H1 (cell line): ENCODE results near the gene SMTN. TPM values are rescaled to one million over a fixed set of nuclear protein-coding genes. Genes with fewer than 3 reads are reported as not detected.

ENCODE experiments used
- CTCF ChIA-PET: fragments of 300-600 bp; sonication (Branson Sonifier 250); formaldehyde crosslinking; loops from one replicate; lab custom pipeline; 2021; ENCODE audit not compliant: partially characterized antibody; lab: Charles Lee
- POLR2A ChIA-PET: fragments of 300-600 bp; sonication (Branson Sonifier 250); formaldehyde crosslinking; loops from one replicate; lab custom pipeline; 2021; ENCODE audit warnings: inconsistent platforms; ENCODE audit not compliant: partially characterized antibody; lab: Charles Lee
- DNase-seq, 2 experiments: peaks; one replicate each; pipeline versions ENCODE4 v3.0.0 to v3.0.0-alpha.2; 2010 to 2022; ENCODE audit warnings: low spot score in 2 of 2, low read depth in 1 of 2, mixed read lengths in 1 of 2
- FAIRE-seq: peaks from 2 replicates; lab custom pipeline; 2011; peaks lifted over from hg19 to GRCh38; lab: Jason Lieb, UNC
- H2AFZ ChIP-seq: 2 replicates; pipeline ENCODE4 v1.8.1; 2012; ENCODE audit warnings: low read length, inconsistent platforms
- H2AK5ac ChIP-seq: 2 replicates; pipeline ENCODE4 v1.6.1; 2013; ENCODE audit warnings: low read depth, low read length
- H2BK120ac ChIP-seq: replicated peaks from 2 replicates; pipeline ENCODE3; 2013; ENCODE audit warnings: low read depth, low read length, inconsistent platforms
- H2BK12ac ChIP-seq: 2 replicates; pipeline ENCODE4 v1.6.1; 2013; ENCODE audit warnings: low read depth, low read length
- H2BK15ac ChIP-seq: 2 replicates; pipeline ENCODE4 v1.6.1; 2013; ENCODE audit warnings: low read length
- H2BK20ac ChIP-seq: 2 replicates; pipeline ENCODE4 v1.6.1; 2013; ENCODE audit warnings: low read length
- H2BK5ac ChIP-seq: 2 replicates; pipeline ENCODE4 v1.6.1; 2013; ENCODE audit warnings: low read depth, low read length
- H3K14ac ChIP-seq: 2 replicates; pipeline ENCODE4 v1.6.1; 2013; ENCODE audit warnings: inconsistent platforms; ENCODE audit not compliant: insufficient read length
- H3K18ac ChIP-seq: 2 replicates; pipeline ENCODE4 v1.6.1; 2013; ENCODE audit warnings: low read length; ENCODE audit errors: extremely low read depth
- H3K23ac ChIP-seq: 2 replicates; pipeline ENCODE4 v1.6.1; 2013; ENCODE audit warnings: inconsistent platforms; ENCODE audit not compliant: insufficient read length
- H3K23me2 ChIP-seq: 2 replicates; pipeline ENCODE4 v1.6.1; 2013; ENCODE audit warnings: low read depth, low read length
- H3K27ac ChIP-seq: 2 replicates; pipeline ENCODE4 v1.6.1; 2011; ENCODE audit warnings: low read depth, low read length, inconsistent platforms
- H3K27me3 ChIP-seq, 4 experiments: replicated peaks in 1 of 4; 1 replicate in 1 of 4; 2 replicates in 3 of 4; pipeline versions ENCODE4 v1.6.1 to v1.8.1; 2011 to 2013; ENCODE audit warnings: low read length in 3 of 4, mild to moderate bottlenecking in 3 of 4, inconsistent platforms in 2 of 4, mixed read lengths in 2 of 4, moderate library complexity in 1 of 4; ENCODE audit not compliant: control insufficient read depth in 3 of 4, insufficient read depth in 3 of 4; ENCODE audit errors: extremely low read depth in 1 of 4
- H3K36me3 ChIP-seq, 4 experiments: 2 replicates each; pipeline versions ENCODE4 v1.6.1 to v1.8.1; 2011 to 2013; ENCODE audit warnings: mild to moderate bottlenecking in 4 of 4, low read length in 3 of 4, moderate library complexity in 2 of 4, control low read depth in 1 of 4, inconsistent platforms in 1 of 4; ENCODE audit not compliant: insufficient read depth in 4 of 4, control insufficient read depth in 2 of 4
- H3K4ac ChIP-seq: replicated peaks from 2 replicates; pipeline ENCODE3; 2013; ENCODE audit warnings: low read length, low read depth, mixed read lengths, inconsistent platforms; ENCODE audit not compliant: insufficient read length
- H3K4me1 ChIP-seq, 4 experiments: replicated peaks in 1 of 4; 1 replicate in 1 of 4; 2 replicates in 3 of 4; pipeline versions ENCODE4 v1.6.1 to v1.8.1; 2011 to 2013; ENCODE audit warnings: low read length in 3 of 4, inconsistent platforms in 2 of 4, mixed read lengths in 1 of 4; ENCODE audit not compliant: insufficient read depth in 4 of 4, control insufficient read depth in 3 of 4
- H3K4me2 ChIP-seq, 2 experiments: 2 replicates each; pipeline versions ENCODE4 v1.6.1 to v1.8.1; 2011 to 2013; ENCODE audit warnings: low read depth in 2 of 2, low read length in 2 of 2, control low read depth in 1 of 2, inconsistent platforms in 1 of 2, mild to moderate bottlenecking in 1 of 2; ENCODE audit not compliant: insufficient read depth in 1 of 2
- H3K4me3 ChIP-seq, 4 experiments: fragments of 200-600, 300-600 bp in 1 of 4; sonication (generic), shearing (Covaris generic), sonication (Bioruptor Twin) in 1 of 4; 2 replicates each; pipeline versions ENCODE4 v1.5.1 to v1.8.1; 2011 to 2016; ENCODE audit warnings: low read length in 4 of 4, low read depth in 3 of 4, control low read depth in 2 of 4, inconsistent platforms in 2 of 4, mild to moderate bottlenecking in 2 of 4, mixed read lengths in 1 of 4, moderate library complexity in 1 of 4; ENCODE audit not compliant: insufficient read depth in 2 of 4; ENCODE audit errors: extremely low read depth in 1 of 4
- H3K56ac ChIP-seq: replicated peaks from 2 replicates; pipeline ENCODE3; 2013; ENCODE audit warnings: low read depth, mild to moderate bottlenecking, mixed read lengths, low read length, inconsistent platforms; ENCODE audit not compliant: insufficient read length
- H3K79me1 ChIP-seq: 2 replicates; pipeline ENCODE4 v1.6.1; 2013; ENCODE audit warnings: low read depth, low read length, control low read depth
- H3K79me2 ChIP-seq, 2 experiments: 2 replicates each; pipeline versions ENCODE4 v1.6.1 to v1.8.1; 2012 to 2013; ENCODE audit warnings: low read length in 2 of 2, mild to moderate bottlenecking in 2 of 2, inconsistent platforms in 1 of 2; ENCODE audit not compliant: insufficient read depth in 2 of 2, control insufficient read depth in 1 of 2
- H3K9ac ChIP-seq, 4 experiments: replicated peaks in 1 of 4; 1 replicate in 1 of 4; 2 replicates in 3 of 4; pipeline versions ENCODE4 v1.6.1 to v1.8.1; 2011 to 2013; ENCODE audit warnings: low read depth in 3 of 4, low read length in 3 of 4, control low read depth in 2 of 4, mild to moderate bottlenecking in 2 of 4, moderate library complexity in 2 of 4, inconsistent platforms in 1 of 4; ENCODE audit errors: extremely low read depth in 1 of 4
- H3K9me3 ChIP-seq, 2 experiments: 2 replicates each; pipeline versions ENCODE4 v1.6.1 to v1.8.1; 2012 to 2013; ENCODE audit warnings: mild to moderate bottlenecking in 2 of 2, moderate library complexity in 2 of 2, control low read depth in 1 of 2, inconsistent platforms in 1 of 2, low read depth in 1 of 2, low read length in 1 of 2, mixed read lengths in 1 of 2; ENCODE audit not compliant: insufficient read depth in 2 of 2
- H4K20me1 ChIP-seq, 2 experiments: replicated peaks in 1 of 2; 2 replicates each; pipeline versions ENCODE3 to v1.8.1; 2011 to 2013; ENCODE audit warnings: inconsistent platforms in 2 of 2, low read length in 2 of 2, mild to moderate bottlenecking in 1 of 2; ENCODE audit not compliant: insufficient read depth in 2 of 2, control insufficient read depth in 1 of 2
- H4K5ac ChIP-seq: 2 replicates; pipeline ENCODE4 v1.6.1; 2013; ENCODE audit warnings: low read length, low read depth, mixed read lengths, inconsistent platforms; ENCODE audit not compliant: insufficient read length
- H4K8ac ChIP-seq: 2 replicates; pipeline ENCODE4 v1.8.0; 2013; ENCODE audit warnings: mild to moderate bottlenecking, moderate library complexity, low read length, inconsistent platforms; ENCODE audit not compliant: insufficient read depth; ENCODE audit errors: extremely low read depth
- H4K91ac ChIP-seq: replicated peaks from 2 replicates; pipeline ENCODE3; 2013; ENCODE audit warnings: low read length, mixed read lengths, inconsistent platforms; ENCODE audit not compliant: insufficient read length
- EP300 ChIP-seq, 2 experiments: IDR thresholded peaks; 1 replicate in 1 of 2; 2 replicates in 1 of 2; pipeline ENCODE4 v1.6.1; 2011 to 2012; ENCODE audit warnings: low read depth in 2 of 2, low read length in 2 of 2, mild to moderate bottlenecking in 2 of 2, borderline replicate concordance in 1 of 2, inconsistent platforms in 1 of 2, moderate library complexity in 1 of 2
- WGBS, 2 experiments: shearing (Covaris generic) in 1 of 2; methylation state at CpG; one replicate each; pipeline versions ENCODE4 v1.1.6 to v1.1.7; 2013 to 2015; ENCODE audit warnings: low lambda C conversion rate in 2 of 2, mixed read lengths in 2 of 2, inconsistent platforms in 1 of 2, low coverage in 1 of 2, missing lambda C conversion rate in 1 of 2; ENCODE audit not compliant: insufficient replicate concordance in 2 of 2, insufficient coverage in 1 of 2, insufficient read length in 1 of 2; ENCODE audit errors: extremely low coverage in 1 of 2, missing lambda C conversion rate in 1 of 2; 5-methylcytosine and 5-hydroxymethylcytosine counted together
- polyA plus RNA-seq, 7 experiments: library from polyadenylated mRNA; depleted of rRNA in 3 of 7; stranded (reverse) in 5 of 7; unstranded in 2 of 7; fragments of >200 nt in 5 of 7; fragments of 200-250 nt in 2 of 7; gene quantifications; 1 replicate in 5 of 7; 2 replicates in 1 of 7; 4 replicates in 1 of 7; pipeline versions ENCODE4 v1.2.1 to v1.2.3, GENCODE V29; 2011 to 2013; ENCODE audit warnings: missing spikeins in 2 of 7, mixed read lengths in 2 of 7
- total RNA-seq: library from RNA; stranded (reverse); fragmentation: NEBNext Ultra II Directional; extraction: Animal tissue kit (Norgen Biotek cat#: 25700); gene quantifications from 2 replicates; pipeline ENCODE4 v1.2.1, GENCODE V29; 2021

SMTN gene
- total and polyA plus RNA-seq, 2 of the 8 experiments (the other 6 are each of a cell fraction or from before 2014, with no cell fraction given), result 12.3 to 20.8 TPM

DNA sequence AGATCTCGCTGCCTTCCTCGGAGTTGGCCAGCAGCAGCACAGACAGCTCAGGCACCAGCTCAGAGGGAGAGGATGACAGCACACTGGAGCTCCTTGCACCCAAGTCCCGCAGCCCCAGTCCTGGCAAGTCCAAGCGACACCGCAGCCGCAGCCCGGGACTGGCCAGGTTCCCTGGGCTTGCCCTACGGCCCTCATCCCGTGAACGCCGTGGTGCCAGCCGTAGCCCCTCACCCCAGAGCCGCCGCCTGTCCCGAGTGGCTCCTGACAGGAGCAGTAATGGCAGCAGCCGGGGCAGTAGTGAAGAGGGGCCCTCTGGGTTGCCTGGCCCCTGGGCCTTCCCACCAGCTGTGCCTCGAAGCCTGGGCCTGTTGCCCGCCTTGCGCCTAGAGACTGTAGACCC is 52.8 kb downstream of the SMTN start:
- H3K56ac ChIP-seq, result no peak overlapping the region
- H3K9me3 ChIP-seq, result no peaks in the 10 kb centered on the region
- ChIA-PET POLR2A (no interaction called here), CTCF (interaction anchor here (0.7 to 2.5 kb wide), 3 partner anchors 26 to 40 kb away, joined by 3 to 15 read pairs (median 3); partner anchors contain the start of gene SELENOM)
- H3K36me3 ChIP-seq, result peaks cover 10 to 29% (median 18%) of the 10 kb centered on the region in 4 experiments; a peak in 7 of 8 replicates
- no peak overlapping the region for H3K14ac ChIP-seq
- H2AK5ac ChIP-seq, result no peak overlapping the region
- H3K18ac ChIP-seq, result no peak overlapping the region
- FAIRE-seq, result no peak
- H3K4me2 ChIP-seq, result no peak overlapping the region
- H4K91ac ChIP-seq, result no peak overlapping the region
- peaks cover 4 to 21% of the 10 kb centered on the region in 2 experiments for H4K20me1 ChIP-seq
- H3K27me3 ChIP-seq, result no peaks in the 10 kb centered on the region
- no peak overlapping the region for H3K9ac ChIP-seq
- H2BK120ac ChIP-seq, result no peak overlapping the region
- H3K4me3 ChIP-seq, result no peak overlapping the region
- H2BK5ac ChIP-seq, result no peak overlapping the region
- peaks cover 0 to 10% of the 10 kb centered on the region in 2 experiments; a peak in 3 of 4 replicates for H3K79me2 ChIP-seq
- whole genome bisulfite sequencing, 2 experiments, result 95% methylated on average over 15 of the region's 19 CpGs; no CpG with 5 or more reads in 1 of the 2 experiments
- H4K8ac ChIP-seq, result no peak overlapping the region
- no peak overlapping the region for H2BK15ac ChIP-seq
- no peak overlapping the region for H2BK20ac ChIP-seq
- H3K23me2 ChIP-seq, result no peaks in the 10 kb centered on the region; the same call in 1 of the 2 replicates
- H3K27ac ChIP-seq, result no peak overlapping the region
- no peak for TF ChIP-seq EP300 (IDR thresholded peaks at IDR 0.05; ENCODE audit: borderline replicate concordance in 1 of 2, low read depth in 2 of 2, low read length in 2 of 2)
- no peak overlapping the region for H4K5ac ChIP-seq
- H2BK12ac ChIP-seq, result no peak overlapping the region
- peaks cover 2 to 8% (median 7%) of the 10 kb centered on the region in 4 experiments; a peak in 6 of 7 replicates for H3K4me1 ChIP-seq
- no peak overlapping the region for H3K4ac ChIP-seq
- no peak overlapping the region for H2AFZ ChIP-seq
- DNase-seq, result no peak
- H3K79me1 ChIP-seq, result peaks cover 4% of the 10 kb centered on the region; the same call in 1 of the 2 replicates
- no peak overlapping the region for H3K23ac ChIP-seq
